Endothelial cell of umbilical vein (primary cell): ENCODE results near the gene MRPS5. TPM values are rescaled to one million over a fixed set of nuclear protein-coding genes. Genes with fewer than 3 reads are reported as not detected.

Source experiments
- BruUV-seq: library from RNA; stranded (reverse); fragments of 400-500 nt; replicated peaks from 2 replicates; lab custom pipeline; 2021; lab: Mats Ljungman, UMichigan
- CTCF ChIA-PET: fragments of 300-600, 350-600 bp; sonication (Branson Sonifier 250); formaldehyde crosslinking; loops from one replicate; lab custom pipeline; 2021; ENCODE audit warnings: antibody characterized with exemption, inconsistent platforms; lab: Charles Lee
- POLR2A ChIA-PET: fragments of 300-600, 350-600 bp; sonication (Branson Sonifier 250); formaldehyde crosslinking; loops from one replicate; lab custom pipeline; 2021; ENCODE audit warnings: antibody characterized with exemption, inconsistent platforms; lab: Charles Lee
- DNase-seq: peaks from one replicate; pipeline ENCODE4 v3.0.0-alpha.2; 2011; ENCODE audit warnings: low read depth, low spot score
- FAIRE-seq: peaks from 2 replicates; lab custom pipeline; 2011; peaks lifted over from hg19 to GRCh38; lab: Jason Lieb, UNC
- H2AFZ ChIP-seq: 2 replicates; pipeline ENCODE4 v1.6.0; 2012; ENCODE audit warnings: low read depth, low read length, control low read depth, inconsistent platforms
- H3K27ac ChIP-seq: 2 replicates; pipeline ENCODE4 v1.5.1; 2011; ENCODE audit warnings: low read depth, mild to moderate bottlenecking, control low read depth, low read length, moderate library complexity; ENCODE audit not compliant: insufficient read depth
- H3K27me3 ChIP-seq, 2 experiments: 2 replicates each; pipeline versions ENCODE4 v1.6.0 to v1.6.1; 2011; ENCODE audit warnings: low read length in 2 of 2, mixed read lengths in 1 of 2; ENCODE audit not compliant: control insufficient read depth in 2 of 2, insufficient read depth in 2 of 2
- H3K36me3 ChIP-seq, 2 experiments: 2 replicates in 1 of 2; 3 replicates in 1 of 2; pipeline ENCODE4 v1.5.1; 2011; ENCODE audit warnings: low read length in 2 of 2, mild to moderate bottlenecking in 1 of 2, moderate library complexity in 1 of 2; ENCODE audit not compliant: control insufficient read depth in 2 of 2, insufficient read depth in 2 of 2; ENCODE audit errors: extremely low read depth in 1 of 2
- H3K4me1 ChIP-seq: 3 replicates; pipeline ENCODE4 v1.5.1; 2011; ENCODE audit warnings: mild to moderate bottlenecking, low read length; ENCODE audit not compliant: control insufficient read depth, insufficient read depth; ENCODE audit errors: extremely low read depth
- H3K4me2 ChIP-seq: 2 replicates; pipeline ENCODE4 v1.6.1; 2011; ENCODE audit warnings: low read length, control low read depth, mixed read lengths; ENCODE audit not compliant: insufficient read depth
- H3K4me3 ChIP-seq, 3 experiments: fragments of 200-600 bp in 1 of 3; sonication (generic), shearing (Covaris generic) in 1 of 3; replicated peaks in 1 of 3; 2 replicates each; pipeline ENCODE4 v1.5.1; 2011 to 2016; ENCODE audit warnings: control low read depth in 3 of 3, low read length in 3 of 3, mild to moderate bottlenecking in 2 of 3, inconsistent platforms in 1 of 3, low read depth in 1 of 3, moderate library complexity in 1 of 3; ENCODE audit not compliant: insufficient read depth in 1 of 3
- H3K79me2 ChIP-seq: 2 replicates; pipeline ENCODE4 v1.6.0; 2012; ENCODE audit warnings: low read length, inconsistent platforms; ENCODE audit not compliant: control insufficient read depth, insufficient read depth
- H3K9ac ChIP-seq: replicated peaks from 2 replicates; pipeline ENCODE3; 2011; ENCODE audit warnings: low read length, control low read depth; ENCODE audit not compliant: insufficient read depth; ENCODE audit errors: extremely low read depth
- H3K9me1 ChIP-seq: replicated peaks from 3 replicates; pipeline ENCODE4 v1.6.0; 2011; ENCODE audit warnings: mild to moderate bottlenecking, low read length; ENCODE audit not compliant: control insufficient read depth, insufficient read depth; ENCODE audit errors: extremely low read depth
- H3K9me3 ChIP-seq: replicated peaks from 2 replicates; pipeline ENCODE4 v1.5.1; 2012; ENCODE audit warnings: low read length, inconsistent platforms; ENCODE audit not compliant: control insufficient read depth, insufficient read depth
- H4K20me1 ChIP-seq: replicated peaks from 2 replicates; pipeline ENCODE3; 2011; ENCODE audit warnings: mild to moderate bottlenecking, low read length; ENCODE audit not compliant: control insufficient read depth, insufficient read depth; ENCODE audit errors: extremely low read depth
- CTCF ChIP-seq, 2 donors: IDR thresholded peaks; 1 replicate in 1 of 2; 2 replicates in 1 of 2; pipeline ENCODE4 v1.5.1; 2011; ENCODE audit warnings: low read length in 2 of 2, mild to moderate bottlenecking in 2 of 2, moderate library complexity in 2 of 2, control low read depth in 1 of 2, inconsistent platforms in 1 of 2, low read depth in 1 of 2; ENCODE audit not compliant: insufficient read depth in 1 of 2; ENCODE audit errors: extremely low read depth in 1 of 2
- EZH2 ChIP-seq: IDR thresholded peaks from 2 replicates; pipeline ENCODE4 v1.6.1; 2012; ENCODE audit warnings: borderline replicate concordance, low read depth, mild to moderate bottlenecking, moderate library complexity, low read length, inconsistent platforms; ENCODE audit not compliant: severe bottlenecking
- FOS ChIP-seq: IDR thresholded peaks from 2 replicates; pipeline ENCODE4 v1.6.1; 2011; ENCODE audit warnings: mild to moderate bottlenecking, low read length, moderate library complexity, borderline replicate concordance; ENCODE audit not compliant: insufficient read depth
- GATA2 ChIP-seq: IDR thresholded peaks from 2 replicates; pipeline ENCODE4 v1.7.0; 2011; ENCODE audit warnings: low read depth, mild to moderate bottlenecking, moderate library complexity, mixed read lengths, low read length; ENCODE audit not compliant: insufficient read length, insufficient read depth
- JUN ChIP-seq: IDR thresholded peaks from 2 replicates; pipeline ENCODE4 v1.6.1; 2011; ENCODE audit warnings: borderline replicate concordance, low read depth; ENCODE audit not compliant: insufficient read length, insufficient read depth
- MYC ChIP-seq: IDR thresholded peaks from one replicate; pipeline ENCODE4 v1.6.1; 2011; ENCODE audit warnings: mild to moderate bottlenecking, low read depth, low read length
- POLR2A ChIP-seq: IDR thresholded peaks from 2 replicates; pipeline ENCODE4 v1.6.1; 2012; ENCODE audit warnings: low read depth, mild to moderate bottlenecking, control low read depth, low read length
- POLR2AphosphoS5 ChIP-seq: IDR thresholded peaks from 2 replicates; pipeline ENCODE4 v1.6.1; 2012; ENCODE audit warnings: low read depth, mild to moderate bottlenecking, control low read depth, low read length, moderate library complexity; ENCODE audit not compliant: insufficient read depth
- dilution Hi-C: fragments of 300-500 bp; cut with MboI; formaldehyde crosslinking; loops from one replicate; pipeline ENCODE4 v1.15.0; 2019; ENCODE audit warnings: low sequenced_read_pairs; ENCODE audit not compliant: extremely low pct_ligation_motif_present
- intact Hi-C: fragments of 100-400 bp; cut with micrococcal nuclease; formaldehyde crosslinking; loops from one replicate; pipeline ENCODE4 v1.10.0; 2022
- polyA plus RNA-seq, 4 experiments: library from polyadenylated mRNA; depleted of rRNA in 3 of 4; stranded (reverse) in 3 of 4; unstranded in 1 of 4; fragments of >200 nt; gene quantifications; 2 replicates each; pipeline versions ENCODE4 v1.2.1 to v1.2.3, GENCODE V29; 2011 to 2012; ENCODE audit warnings: missing spikeins in 1 of 4
- total RNA-seq: library from RNA; stranded (reverse); gene quantifications from 2 replicates; pipeline ENCODE4 v1.2.3, GENCODE V29; 2021
- TF ChIP-seq, protein P1 (sequence below): IDR thresholded peaks from 2 replicates; pipeline ENCODE4 v1.6.1; 2011; ENCODE audit not compliant: insufficient read depth, insufficient read length

Gene MRPS5
- total and polyA plus RNA-seq, 2 donors (not counting 3 experiments of a cell fraction or from before 2014, with no cell fraction given), result 50.5 to 62.8 TPM

DNA sequence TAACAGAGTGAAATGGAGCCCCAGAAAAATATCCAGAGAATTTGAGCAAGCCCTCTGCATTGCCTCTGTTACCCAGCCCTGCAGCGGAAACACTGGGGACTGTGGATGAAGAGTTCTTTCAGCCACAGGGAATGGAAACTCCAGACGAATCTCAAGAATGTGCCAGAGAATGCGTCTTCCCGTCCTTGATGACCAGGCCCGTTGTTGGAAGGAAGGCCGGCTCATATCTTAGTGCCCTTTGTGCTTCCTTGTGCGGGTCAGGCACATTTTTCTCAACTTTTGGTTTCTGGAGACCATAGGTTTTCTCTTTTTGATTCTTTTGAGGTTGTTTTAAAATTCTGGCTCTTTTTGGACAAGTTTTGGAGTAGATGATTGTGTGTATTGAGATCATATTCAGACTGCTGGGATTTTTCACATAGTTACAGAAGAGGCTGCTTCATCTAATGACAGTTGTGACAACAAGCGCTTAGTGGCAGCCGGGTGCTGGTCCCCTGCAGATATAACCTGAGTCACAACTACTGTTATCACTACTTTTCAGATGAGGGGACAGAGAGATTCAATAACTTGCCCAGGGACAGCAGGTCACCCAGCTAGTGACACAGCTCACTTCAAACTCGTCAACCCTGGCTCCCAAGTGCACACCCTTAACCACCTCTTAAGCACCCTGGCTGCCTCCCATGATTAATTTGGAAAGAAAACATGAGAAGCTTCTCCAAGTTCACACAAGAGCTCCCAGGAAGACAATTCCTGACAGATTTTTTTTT is 80.4 kb downstream of the MRPS5 start:
- DNase-seq (no peak), FAIRE-seq (no peak)
- H3K4me1 ChIP-seq, result no peaks in the 10 kb centered on the region
- no peaks in the 10 kb centered on the region for H4K20me1 ChIP-seq
- no peak overlapping the region for H3K9ac ChIP-seq
- H3K9me3 ChIP-seq, result no peaks in the 10 kb centered on the region
- POLR2A ChIA-PET, result no interaction called here
- TF ChIP-seq POLR2A (no peak), GATA2 (no peak), JUN (no peak), FOS (no peak), EZH2 (no peak)
- intact Hi-C loops (no loop called here), dilution Hi-C loops (no loop called here)
- H3K27ac ChIP-seq, result no peak overlapping the region
- H3K9me1 ChIP-seq, result no peaks in the 10 kb centered on the region
- H2AFZ ChIP-seq, result no peak overlapping the region
- H3K27me3 ChIP-seq, result no peaks in the 10 kb centered on the region
- H3K4me2 ChIP-seq, result no peak overlapping the region
- H3K79me2 ChIP-seq, result no peaks in the 10 kb centered on the region
- no TSS peak for BruUV-seq
- CTCF ChIA-PET, result interaction anchor here (0.8 kb wide), 1 partner anchor 19 kb away, joined by 3 read pairs; no protein-coding TSS in a partner anchor
- H3K4me3 ChIP-seq, result no peak overlapping the region
- H3K36me3 ChIP-seq, result no peaks in the 10 kb centered on the region

DNA sequence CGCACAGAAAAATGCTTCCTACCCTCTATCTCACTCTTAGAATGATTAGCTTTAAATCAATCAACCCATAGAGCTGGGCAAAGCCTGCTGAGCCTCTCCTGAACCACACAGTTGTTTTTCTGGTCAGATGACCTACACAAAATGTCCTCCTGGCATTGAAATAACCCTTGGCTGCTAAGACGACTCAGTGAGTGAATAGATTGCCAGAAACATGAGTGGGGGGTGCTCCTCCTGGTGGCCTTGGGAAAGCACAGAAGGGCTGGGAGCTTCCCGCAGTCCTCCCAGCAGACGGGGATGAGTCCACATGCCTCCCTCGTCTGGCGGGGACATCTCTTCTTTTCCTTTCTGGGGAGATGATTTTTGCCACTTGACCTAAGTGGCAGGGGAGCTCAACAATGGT is 81.2 kb downstream of the MRPS5 start:
- TF ChIP-seq POLR2AphosphoS5 (no peak), MYC (no peak), CTCF (IDR thresholded peaks at IDR 0.05; ENCODE audit: extremely low read depth in 1 of 2, insufficient read depth in 1 of 2, low read depth in 1 of 2, low read length in 2 of 2) (no peak), EZH2 (no peak), FOS (no peak), POLR2A (no peak), GATA2 (no peak), JUN (no peak)
- TF ChIP-seq, protein P1, sequence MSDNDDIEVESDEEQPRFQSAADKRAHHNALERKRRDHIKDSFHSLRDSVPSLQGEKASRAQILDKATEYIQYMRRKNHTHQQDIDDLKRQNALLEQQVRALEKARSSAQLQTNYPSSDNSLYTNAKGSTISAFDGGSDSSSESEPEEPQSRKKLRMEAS, result no peak
- Histone ChIP-seq H3K27me3 (no peaks in the 10 kb centered on the region), H3K9ac (no peak overlapping the region), H3K36me3 (no peaks in the 10 kb centered on the region), H3K4me2 (no peak overlapping the region), H3K9me1 (no peaks in the 10 kb centered on the region), H3K79me2 (no peaks in the 10 kb centered on the region), H3K27ac (no peak overlapping the region), H3K4me3 (no peak overlapping the region), H4K20me1 (no peaks in the 10 kb centered on the region), H3K4me1 (no peaks in the 10 kb centered on the region), H3K9me3 (no peaks in the 10 kb centered on the region), H2AFZ (no peak overlapping the region)
- FAIRE-seq (no peak), DNase-seq (no peak)
- intact Hi-C loops (no loop called here), dilution Hi-C loops (no loop called here)
- ChIA-PET POLR2A (no interaction called here), CTCF (interaction anchor here (0.8 kb wide), 1 partner anchor 18 kb away, joined by 3 read pairs; no protein-coding TSS in a partner anchor)
- no TSS peak for BruUV-seq
